SK-N-MC (cell line): ENCODE measurements around the gene HIKESHI.

Experiments used
- EZH2 ChIP-seq: fragments of 200-600 bp; sonication (generic); IDR thresholded peaks from one replicate; pipeline ENCODE4 v1.6.1; 2017; ENCODE audit warnings: antibody characterized with exemption
- POLR2AphosphoS5 ChIP-seq: IDR thresholded peaks from 2 replicates; pipeline ENCODE4 v1.6.1; 2012; ENCODE audit warnings: mild to moderate bottlenecking, low read depth, low read length, borderline replicate concordance

DNA sequence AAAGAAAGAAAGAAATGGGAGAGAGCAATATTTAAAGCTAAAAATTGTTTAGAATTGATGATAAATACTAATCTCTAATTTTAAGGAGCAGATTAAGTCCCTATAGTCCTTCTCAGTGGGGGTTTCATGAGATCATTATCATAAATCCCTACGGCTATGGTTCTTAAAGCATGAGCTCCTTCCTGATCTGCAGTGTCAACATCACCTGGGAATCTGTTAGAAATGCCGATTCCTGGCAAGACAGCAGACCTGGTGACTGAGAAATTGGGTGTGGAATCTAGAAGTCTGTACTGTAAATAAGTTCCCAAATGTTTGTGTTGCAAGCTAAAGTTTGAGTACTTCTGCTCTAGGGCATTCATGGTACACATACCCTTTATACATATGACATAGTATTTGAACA is 12.6 kb downstream of the HIKESHI start:
- TF ChIP-seq EZH2 (no peak), POLR2AphosphoS5 (no peak)
